Left ventricle myocardium inferior (tissue), 1 donor: Measurements from ENCODE around the gene PARD3B. TPM values are rescaled to one million over a fixed set of nuclear protein-coding genes. Genes with fewer than 3 reads are reported as not detected.

Experiments
- DNase-seq: peaks from one replicate; pipeline ENCODE4 v3.0.0-alpha.2; 2020
- H3K27ac ChIP-seq: fragments of 200-600 bp; replicated peaks from 2 replicates; pipeline ENCODE4 v1.8.0; 2021
- H3K27me3 ChIP-seq: fragments of 200-600 bp; 2 replicates; pipeline ENCODE4 v1.8.0; 2021; ENCODE audit warnings: low read depth
- H3K36me3 ChIP-seq: fragments of 200-600 bp; 2 replicates; pipeline ENCODE4 v1.8.0; 2021
- H3K4me1 ChIP-seq: fragments of 200-600 bp; 2 replicates; pipeline ENCODE4 v1.8.0; 2021
- H3K4me3 ChIP-seq: fragments of 200-600 bp; 2 replicates; pipeline ENCODE4 v1.8.0; 2021; ENCODE audit warnings: mild to moderate bottlenecking, moderate library complexity
- H3K9me3 ChIP-seq: fragments of 200-600 bp; replicated peaks from 2 replicates; pipeline ENCODE4 v1.8.0; 2021
- intact Hi-C: fragments of 100-400 bp; cut with micrococcal nuclease; formaldehyde crosslinking; loops from one replicate; pipeline ENCODE4 v1.11.0; 2022
- total RNA-seq: library from RNA; stranded (reverse); fragmentation: NEBNext Ultra II Directional; extraction: Animal tissue kit (Norgen Biotek cat#: 25700); gene quantifications from one replicate; pipeline ENCODE4 v1.2.1, GENCODE V29; 2021
- TF ChIP-seq, protein P1 (sequence below): fragments of 200-600 bp; IDR thresholded peaks from 2 replicates; pipeline ENCODE4 v1.8.0; 2021; ENCODE audit warnings: antibody characterized with exemption, mild to moderate bottlenecking, borderline replicate concordance
- donor health status: DM: no; HTN: yes; CAD: no; lungs with severe emphysema.

PARD3B gene
- total RNA-seq, 1 donor from 2014 or later: 9.1 TPM

DNA sequence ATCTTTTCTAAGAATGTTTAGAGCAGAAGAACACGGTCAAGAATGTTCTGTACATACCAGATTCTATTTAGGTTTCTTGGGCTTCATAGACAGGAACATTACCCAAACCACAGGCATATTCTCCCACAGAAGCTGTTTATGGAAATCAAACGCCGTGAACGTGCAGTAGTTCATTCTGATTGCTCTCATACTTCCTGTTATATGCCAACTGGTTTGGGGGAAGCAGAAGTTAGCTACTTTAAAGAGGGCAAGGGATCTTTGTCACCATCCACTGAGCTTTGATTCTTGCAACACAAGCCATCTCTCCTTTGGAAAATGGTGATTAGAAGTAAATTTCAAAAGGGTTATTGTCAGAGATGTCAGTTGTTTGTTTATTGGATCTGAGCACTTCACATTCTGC lies 954.8 kb downstream of the PARD3B start:
- intact Hi-C loops: no loop called here
- TF ChIP-seq, protein P1, sequence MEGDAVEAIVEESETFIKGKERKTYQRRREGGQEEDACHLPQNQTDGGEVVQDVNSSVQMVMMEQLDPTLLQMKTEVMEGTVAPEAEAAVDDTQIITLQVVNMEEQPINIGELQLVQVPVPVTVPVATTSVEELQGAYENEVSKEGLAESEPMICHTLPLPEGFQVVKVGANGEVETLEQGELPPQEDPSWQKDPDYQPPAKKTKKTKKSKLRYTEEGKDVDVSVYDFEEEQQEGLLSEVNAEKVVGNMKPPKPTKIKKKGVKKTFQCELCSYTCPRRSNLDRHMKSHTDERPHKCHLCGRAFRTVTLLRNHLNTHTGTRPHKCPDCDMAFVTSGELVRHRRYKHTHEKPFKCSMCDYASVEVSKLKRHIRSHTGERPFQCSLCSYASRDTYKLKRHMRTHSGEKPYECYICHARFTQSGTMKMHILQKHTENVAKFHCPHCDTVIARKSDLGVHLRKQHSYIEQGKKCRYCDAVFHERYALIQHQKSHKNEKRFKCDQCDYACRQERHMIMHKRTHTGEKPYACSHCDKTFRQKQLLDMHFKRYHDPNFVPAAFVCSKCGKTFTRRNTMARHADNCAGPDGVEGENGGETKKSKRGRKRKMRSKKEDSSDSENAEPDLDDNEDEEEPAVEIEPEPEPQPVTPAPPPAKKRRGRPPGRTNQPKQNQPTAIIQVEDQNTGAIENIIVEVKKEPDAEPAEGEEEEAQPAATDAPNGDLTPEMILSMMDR: no peak
- DNase-seq: no peak
- peaks cover 4% of the 10 kb centered on the region for H3K9me3 ChIP-seq
- peaks cover 8% of the 10 kb centered on the region for H3K36me3 ChIP-seq
- no peak overlapping the region for H3K4me3 ChIP-seq
- H3K27me3 ChIP-seq: no peaks in the 10 kb centered on the region
- H3K4me1 ChIP-seq: peaks cover 4% of the 10 kb centered on the region
- no peak overlapping the region for H3K27ac ChIP-seq

DNA sequence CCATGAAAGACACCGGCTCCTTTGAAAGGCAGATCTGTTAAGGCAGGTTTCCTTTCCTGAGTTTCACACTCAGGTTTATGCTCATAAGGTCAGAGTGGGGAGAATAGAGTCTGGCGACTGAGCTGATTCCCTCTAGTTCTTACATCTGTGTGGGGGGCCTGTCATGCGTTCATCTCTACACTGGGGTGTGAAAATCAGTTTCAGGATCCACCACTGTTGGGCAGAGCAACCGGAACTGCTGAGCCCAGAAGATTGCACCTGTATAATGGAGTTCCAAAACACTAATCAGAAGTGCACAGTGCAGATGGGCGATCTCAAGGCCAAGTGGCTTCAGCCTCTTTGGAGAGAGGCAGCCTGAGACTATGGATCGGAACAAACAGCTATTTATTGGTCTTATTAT lies 955.7 kb downstream of the PARD3B start:
- no peak overlapping the region for H3K27ac ChIP-seq
- DNase-seq: no peak
- H3K9me3 ChIP-seq: peaks cover 4% of the 10 kb centered on the region
- H3K36me3 ChIP-seq: peaks cover 8% of the 10 kb centered on the region
- intact Hi-C loops: no loop called here
- peaks cover 4% of the 10 kb centered on the region for H3K4me1 ChIP-seq
- no peak overlapping the region for H3K4me3 ChIP-seq
- no peaks in the 10 kb centered on the region for H3K27me3 ChIP-seq
- TF ChIP-seq, protein P1: no peak

DNA sequence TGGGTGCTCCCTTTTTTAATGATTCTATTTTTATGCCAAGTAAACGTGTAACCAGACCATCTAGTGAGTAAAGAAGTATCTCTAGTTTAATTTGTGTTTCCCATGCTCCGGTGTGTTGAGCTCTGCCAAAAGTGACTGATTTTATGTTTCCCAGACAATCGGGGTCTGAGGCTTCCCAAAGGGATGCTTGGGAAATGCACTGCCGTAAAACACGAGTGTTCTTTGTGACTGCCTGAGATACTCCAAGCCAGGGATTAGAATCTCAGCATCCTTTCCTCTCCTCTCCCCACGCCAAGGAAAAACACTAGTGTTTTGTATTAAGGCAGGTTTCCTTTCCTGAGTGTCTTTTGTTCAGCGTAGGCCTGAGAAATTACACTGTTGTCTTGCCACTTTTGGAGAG lies 956.6 kb downstream of the PARD3B start:
- intact Hi-C loops: no loop called here
- no peak for DNase-seq
- Histone ChIP-seq H3K27me3 (no peaks in the 10 kb centered on the region), H3K4me1 (peaks cover 4% of the 10 kb centered on the region), H3K36me3 (peaks cover 8% of the 10 kb centered on the region), H3K27ac (no peak overlapping the region), H3K4me3 (no peak overlapping the region), H3K9me3 (peaks cover 4% of the 10 kb centered on the region)
- TF ChIP-seq, protein P1: no peak

DNA sequence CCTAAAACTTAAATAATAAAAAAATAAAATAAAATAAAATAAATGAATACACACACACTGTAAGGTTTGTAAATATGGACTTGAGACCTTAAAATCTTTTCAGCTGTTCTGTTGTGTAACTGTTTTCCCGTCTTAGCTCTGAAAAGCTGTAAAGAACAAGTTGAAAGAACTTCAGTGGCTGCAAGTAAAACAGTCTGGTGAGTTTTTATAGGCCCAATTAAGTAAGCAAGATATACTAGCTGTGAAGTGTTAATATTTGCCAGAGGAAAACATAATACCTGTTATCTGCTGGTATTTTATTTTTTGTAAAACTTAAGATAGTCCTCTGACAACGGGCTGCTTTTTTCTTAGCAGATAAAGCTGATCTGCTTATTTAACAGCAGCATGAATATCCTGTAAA lies 960.1 kb downstream of the PARD3B start:
- peaks cover 7% of the 10 kb centered on the region for H3K36me3 ChIP-seq
- peaks cover 4% of the 10 kb centered on the region for H3K9me3 ChIP-seq
- no peak for DNase-seq
- H3K27me3 ChIP-seq: no peaks in the 10 kb centered on the region
- H3K4me3 ChIP-seq: no peak overlapping the region
- TF ChIP-seq, protein P1: no peak
- no peak overlapping the region for H3K27ac ChIP-seq
- intact Hi-C loops: no loop called here
- H3K4me1 ChIP-seq: no peaks in the 10 kb centered on the region

DNA sequence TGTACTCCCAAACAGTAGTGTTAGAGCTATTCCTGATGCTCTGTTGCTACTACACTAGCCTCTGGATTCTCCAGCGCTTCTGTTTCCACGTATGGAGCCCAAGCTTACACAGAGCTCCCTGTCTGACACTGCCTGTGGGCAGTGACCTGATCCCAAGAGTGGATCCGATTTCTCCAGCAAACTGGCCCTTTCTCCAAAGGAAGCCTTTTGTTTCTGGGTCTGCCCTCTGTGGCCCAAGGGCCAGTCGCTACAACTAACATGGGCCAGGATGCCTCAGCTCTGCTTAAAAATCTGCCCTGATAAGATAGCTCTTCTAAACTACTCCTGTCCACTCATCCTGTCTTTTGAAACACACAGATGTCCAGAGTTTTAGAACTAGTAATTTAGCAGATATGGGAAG lies 964.4 kb downstream of the PARD3B start:
- Histone ChIP-seq H3K9me3 (no peaks in the 10 kb centered on the region), H3K27ac (no peak overlapping the region), H3K4me1 (no peaks in the 10 kb centered on the region), H3K4me3 (no peak overlapping the region), H3K36me3 (no peaks in the 10 kb centered on the region), H3K27me3 (no peaks in the 10 kb centered on the region)
- TF ChIP-seq, protein P1: no peak
- DNase-seq: no peak
- intact Hi-C loops: no loop called here

DNA sequence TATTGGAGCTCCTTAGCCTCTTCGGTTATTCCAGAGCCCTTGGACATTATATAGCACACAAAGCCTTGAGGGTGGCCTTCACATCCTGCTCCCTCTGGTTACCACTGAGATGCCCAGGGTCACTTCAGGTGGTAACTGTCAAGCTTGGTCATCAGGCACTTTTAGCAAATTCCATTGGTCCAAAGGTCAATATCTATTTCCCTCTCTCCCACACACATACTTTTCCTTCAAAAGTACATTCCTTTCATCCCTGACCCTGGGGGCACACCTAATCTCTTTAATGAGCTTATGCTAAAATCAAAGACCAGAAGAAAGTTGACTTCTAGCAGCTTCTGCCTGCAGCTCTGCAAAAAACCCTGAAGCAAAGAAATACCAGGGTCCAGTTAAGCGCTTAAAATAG lies 965.1 kb downstream of the PARD3B start:
- Histone ChIP-seq H3K4me1 (no peaks in the 10 kb centered on the region), H3K27ac (no peak overlapping the region), H3K9me3 (no peaks in the 10 kb centered on the region), H3K36me3 (no peaks in the 10 kb centered on the region), H3K27me3 (no peaks in the 10 kb centered on the region), H3K4me3 (no peak overlapping the region)
- intact Hi-C loops: no loop called here
- TF ChIP-seq, protein P1: no peak
- no peak for DNase-seq
